Measurements from ENCODE around the gene SEMA5B.

The SEMA5B gene

DNA sequence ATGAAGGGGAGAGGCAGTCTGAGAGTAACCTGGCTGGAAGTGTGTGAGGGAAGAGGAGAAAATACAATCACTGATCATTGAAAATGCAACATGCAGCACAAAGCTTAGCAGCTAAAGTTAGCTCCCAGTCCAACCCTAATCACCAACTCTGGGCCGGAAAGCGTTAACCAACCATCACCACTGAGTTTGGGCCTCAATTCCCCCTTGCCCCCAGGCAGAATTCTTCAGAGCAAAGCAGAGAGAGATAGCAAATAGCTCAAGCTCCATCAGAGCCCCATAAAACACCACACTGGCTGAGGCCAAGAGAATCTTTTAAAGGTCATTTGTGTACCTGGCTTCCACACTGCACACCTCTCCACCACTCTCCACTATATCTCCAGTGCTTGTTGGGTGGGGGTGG lies 23.1 kb upstream of the SEMA5B start:
- Histone ChIP-seq H3K27ac (ENCODE audit: low read depth, low read length) (no peak overlapping the region), H3K23ac (ENCODE audit: low read length) (no peak overlapping the region), H4K12ac (ENCODE audit: low read depth, low read length) (no peak overlapping the region), H4K91ac (ENCODE audit: low read depth, low read length) (peak overlapping the region; percentile 86), H3K18ac (ENCODE audit: low read length) (no peak overlapping the region), H3K79me2 (ENCODE audit: control insufficient read depth, insufficient read depth, low read length, poor library complexity) (no peaks in the 10 kb centered on the region), H3K4me1 (ENCODE audit: control insufficient read depth in 1 of 2, insufficient read depth in 2 of 2, low read length in 2 of 2) (peaks cover 16 to 28% of the 10 kb centered on the region in 2 experiments), H3K36me3 (ENCODE audit: control insufficient read depth in 1 of 2, insufficient read depth in 2 of 2, low read length in 2 of 2) (no peaks in the 10 kb centered on the region), H3K4ac (ENCODE audit: low read depth, low read length) (no peak overlapping the region), H3K9me3 (ENCODE audit: insufficient read depth, low read depth, low read length) (no peaks in the 10 kb centered on the region), H4K8ac (ENCODE audit: low read depth, low read length) (no peak overlapping the region), H3K79me1 (ENCODE audit: low read length) (peaks cover 5% of the 10 kb centered on the region), H2AK5ac (ENCODE audit: low read length) (no peak overlapping the region), H3K9ac (ENCODE audit: low read length) (no peak overlapping the region), H2BK5ac (ENCODE audit: low read depth, low read length, poor library complexity) (no peak overlapping the region), H2BK120ac (ENCODE audit: insufficient read depth, low read length, poor library complexity) (peak overlapping the region; percentile 10), H2AFZ (ENCODE audit: insufficient read depth, low read length, poor library complexity) (no peak overlapping the region), H3K27me3 (ENCODE audit: insufficient read depth, low read length) (no peaks in the 10 kb centered on the region), H2BK12ac (ENCODE audit: low read length) (no peak overlapping the region), H3K4me3 (ENCODE audit: low read depth, low read length) (no peak overlapping the region), H3K14ac (ENCODE audit: low read length) (no peak overlapping the region), H3K4me2 (ENCODE audit: low read length) (no peak overlapping the region)
- DNase-seq = no peak
- WGBS (ENCODE audit: extremely low coverage, insufficient coverage, insufficient read length) = no CpG with 5 or more reads among the region's 2 CpGs

DNA sequence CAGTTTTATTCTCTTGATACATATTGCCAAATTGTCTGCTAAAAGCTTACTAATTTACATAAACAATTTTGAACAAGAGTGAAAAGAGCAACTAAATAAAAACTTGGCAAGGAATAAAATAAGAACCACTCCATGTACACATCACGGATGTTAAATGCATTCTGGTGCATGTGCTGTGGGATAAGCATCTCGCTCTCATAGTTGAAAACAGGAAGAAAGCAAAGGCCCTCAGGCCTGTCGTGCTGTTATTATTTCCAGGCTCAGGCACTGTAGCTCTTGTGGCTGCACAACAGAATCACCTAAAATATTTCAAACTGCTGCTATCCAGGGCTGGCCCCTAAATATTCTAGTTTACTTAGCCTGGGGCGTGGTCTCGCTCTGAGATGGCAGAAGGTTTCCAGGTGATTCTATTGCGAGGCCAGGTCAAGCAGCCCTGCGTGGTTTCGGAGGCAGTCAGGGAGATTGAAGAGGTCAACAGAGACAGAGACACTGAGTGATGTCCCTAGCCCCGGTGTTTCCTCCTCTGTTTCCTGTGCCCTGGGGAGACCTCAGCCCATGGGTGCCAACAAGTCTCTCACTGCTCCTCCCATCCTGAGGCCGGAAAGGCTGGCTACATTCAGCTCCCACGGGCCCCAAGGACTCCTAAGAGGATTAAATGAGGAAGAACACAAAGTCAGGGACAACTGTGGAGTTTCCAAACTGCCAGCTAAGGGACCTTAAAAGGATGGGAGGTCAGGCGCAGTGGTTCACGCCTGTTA lies 21.1 kb upstream of the SEMA5B start:
- Histone ChIP-seq H2AK5ac (ENCODE audit: low read length) (no peak overlapping the region), H3K4me1 (ENCODE audit: control insufficient read depth in 1 of 2, insufficient read depth in 2 of 2, low read length in 2 of 2) (peaks cover 16 to 32% of the 10 kb centered on the region in 2 experiments), H2BK12ac (ENCODE audit: low read length) (no peak overlapping the region), H4K8ac (ENCODE audit: low read depth, low read length) (no peak overlapping the region), H3K9me3 (ENCODE audit: insufficient read depth, low read depth, low read length) (no peaks in the 10 kb centered on the region), H3K79me1 (ENCODE audit: low read length) (peaks cover 5% of the 10 kb centered on the region), H3K36me3 (ENCODE audit: control insufficient read depth in 1 of 2, insufficient read depth in 2 of 2, low read length in 2 of 2) (no peaks in the 10 kb centered on the region), H4K91ac (ENCODE audit: low read depth, low read length) (peak overlapping the region; percentile 53), H3K79me2 (ENCODE audit: control insufficient read depth, insufficient read depth, low read length, poor library complexity) (no peaks in the 10 kb centered on the region), H3K4me2 (ENCODE audit: low read length) (no peak overlapping the region), H3K4ac (ENCODE audit: low read depth, low read length) (no peak overlapping the region), H3K9ac (ENCODE audit: low read length) (no peak overlapping the region), H2BK5ac (ENCODE audit: low read depth, low read length, poor library complexity) (peak overlapping the region; percentile 7), H3K4me3 (ENCODE audit: low read depth, low read length) (no peak overlapping the region), H3K23ac (ENCODE audit: low read length) (no peak overlapping the region), H4K12ac (ENCODE audit: low read depth, low read length) (no peak overlapping the region), H3K27ac (ENCODE audit: low read depth, low read length) (peak overlapping the region; percentile 50), H2BK120ac (ENCODE audit: insufficient read depth, low read length, poor library complexity) (peak overlapping the region; percentile 1), H3K14ac (ENCODE audit: low read length) (peak overlapping the region; percentile 19), H3K18ac (ENCODE audit: low read length) (no peak overlapping the region), H2AFZ (ENCODE audit: insufficient read depth, low read length, poor library complexity) (no peak overlapping the region), H3K27me3 (ENCODE audit: insufficient read depth, low read length) (no peaks in the 10 kb centered on the region)
- DNase-seq = peak in 1 of 2 donors; percentile 40
- WGBS (ENCODE audit: extremely low coverage, insufficient coverage, insufficient read length) = no CpG with 5 or more reads among the region's 13 CpGs

DNA sequence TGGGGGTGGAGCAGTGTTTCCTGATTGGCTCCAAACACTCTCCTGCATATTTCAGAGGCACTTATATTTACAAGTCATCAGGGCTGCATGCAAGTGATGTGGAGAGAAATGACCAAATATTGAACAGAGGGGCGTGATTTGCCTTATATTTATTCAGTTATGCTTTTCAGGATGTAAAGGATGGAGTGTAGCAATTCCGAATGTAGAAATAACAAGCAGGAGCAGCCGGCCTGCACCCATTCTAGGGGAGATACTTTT lies 19.4 kb upstream of the SEMA5B start:
- H4K91ac ChIP-seq (ENCODE audit: low read depth, low read length) = no peak overlapping the region
- no peaks in the 10 kb centered on the region for H3K27me3 ChIP-seq (ENCODE audit: insufficient read depth, low read length)
- no peak overlapping the region for H3K14ac ChIP-seq (ENCODE audit: low read length)
- no peak overlapping the region for H2AK5ac ChIP-seq (ENCODE audit: low read length)
- H2BK12ac ChIP-seq (ENCODE audit: low read length) = no peak overlapping the region
- no peak overlapping the region for H3K9ac ChIP-seq (ENCODE audit: low read length)
- no peak overlapping the region for H2BK5ac ChIP-seq (ENCODE audit: low read depth, low read length, poor library complexity)
- WGBS (ENCODE audit: extremely low coverage, insufficient coverage, insufficient read length) = no CpG with 5 or more reads among the region's 3 CpGs
- H3K9me3 ChIP-seq (ENCODE audit: insufficient read depth, low read depth, low read length) = no peaks in the 10 kb centered on the region
- no peak overlapping the region for H4K8ac ChIP-seq (ENCODE audit: low read depth, low read length)
- no peak for DNase-seq
- no peak overlapping the region for H3K18ac ChIP-seq (ENCODE audit: low read length)
- no peak overlapping the region for H4K12ac ChIP-seq (ENCODE audit: low read depth, low read length)
- no peak overlapping the region for H2BK120ac ChIP-seq (ENCODE audit: insufficient read depth, low read length, poor library complexity)
- no peak overlapping the region for H3K4me2 ChIP-seq (ENCODE audit: low read length)
- H3K27ac ChIP-seq (ENCODE audit: low read depth, low read length) = no peak overlapping the region
- H3K4me1 ChIP-seq (ENCODE audit: control insufficient read depth in 1 of 2, insufficient read depth in 2 of 2, low read length in 2 of 2) = peaks cover 10 to 26% of the 10 kb centered on the region in 2 experiments
- H3K4ac ChIP-seq (ENCODE audit: low read depth, low read length) = no peak overlapping the region
- no peak overlapping the region for H3K23ac ChIP-seq (ENCODE audit: low read length)
- H3K4me3 ChIP-seq (ENCODE audit: low read depth, low read length) = no peak overlapping the region
- peaks cover 5% of the 10 kb centered on the region for H3K79me1 ChIP-seq (ENCODE audit: low read length)
- H3K79me2 ChIP-seq (ENCODE audit: control insufficient read depth, insufficient read depth, low read length, poor library complexity) = no peaks in the 10 kb centered on the region
- no peak overlapping the region for H2AFZ ChIP-seq (ENCODE audit: insufficient read depth, low read length, poor library complexity)
- no peaks in the 10 kb centered on the region for H3K36me3 ChIP-seq (ENCODE audit: control insufficient read depth in 1 of 2, insufficient read depth in 2 of 2, low read length in 2 of 2)

DNA sequence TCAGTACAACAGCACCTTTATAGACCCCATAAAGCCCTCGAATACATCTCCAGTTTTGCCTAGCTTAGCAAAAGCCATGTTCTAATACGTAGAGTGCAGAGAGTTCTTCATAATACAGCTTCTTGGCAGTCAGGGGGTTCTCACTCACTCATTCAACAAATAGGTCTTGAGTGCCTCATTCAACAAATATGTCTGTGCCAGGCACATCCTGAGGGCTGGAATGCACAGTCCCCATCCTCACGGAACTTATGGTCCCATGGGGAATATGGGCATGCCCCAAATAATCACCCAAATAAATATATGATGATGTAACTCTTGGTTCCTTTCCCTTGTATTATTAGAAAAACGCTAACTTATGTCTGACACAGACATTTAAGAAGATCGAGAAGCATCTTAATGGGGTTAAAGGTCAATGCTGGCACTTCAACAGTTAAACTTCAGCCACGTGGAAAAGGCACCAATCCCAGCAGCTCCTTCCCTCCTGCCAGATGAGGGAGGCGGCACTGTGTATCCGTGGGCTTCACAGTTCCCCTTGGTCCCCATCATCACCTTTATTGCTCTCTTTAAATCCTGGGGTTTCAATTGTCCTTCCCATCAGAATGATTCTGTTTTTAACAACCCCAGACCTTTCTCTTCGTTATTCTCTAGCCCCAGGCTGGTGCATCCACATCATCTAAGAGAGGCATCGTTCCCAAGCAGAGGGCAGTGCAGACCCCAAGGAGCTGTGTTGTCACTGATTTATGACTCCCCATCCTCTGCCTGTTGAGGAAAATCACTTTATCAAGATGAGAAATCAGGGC lies 18.9 kb upstream of the SEMA5B start:
- peaks cover 9 to 26% of the 10 kb centered on the region in 2 experiments for H3K4me1 ChIP-seq (ENCODE audit: control insufficient read depth in 1 of 2, insufficient read depth in 2 of 2, low read length in 2 of 2)
- no peak overlapping the region for H3K27ac ChIP-seq (ENCODE audit: low read depth, low read length)
- WGBS (ENCODE audit: extremely low coverage, insufficient coverage, insufficient read length) = no CpG with 5 or more reads among the region's 10 CpGs
- H3K4me3 ChIP-seq (ENCODE audit: low read depth, low read length) = no peak overlapping the region
- H4K12ac ChIP-seq (ENCODE audit: low read depth, low read length) = no peak overlapping the region
- no peaks in the 10 kb centered on the region for H3K9me3 ChIP-seq (ENCODE audit: insufficient read depth, low read depth, low read length)
- H3K18ac ChIP-seq (ENCODE audit: low read length) = no peak overlapping the region
- H3K23ac ChIP-seq (ENCODE audit: low read length) = no peak overlapping the region
- H2AFZ ChIP-seq (ENCODE audit: insufficient read depth, low read length, poor library complexity) = no peak overlapping the region
- no peak overlapping the region for H3K14ac ChIP-seq (ENCODE audit: low read length)
- no peak overlapping the region for H3K4ac ChIP-seq (ENCODE audit: low read depth, low read length)
- H4K8ac ChIP-seq (ENCODE audit: low read depth, low read length) = no peak overlapping the region
- H2BK5ac ChIP-seq (ENCODE audit: low read depth, low read length, poor library complexity) = no peak overlapping the region
- H2BK120ac ChIP-seq (ENCODE audit: insufficient read depth, low read length, poor library complexity) = no peak overlapping the region
- no peak overlapping the region for H4K91ac ChIP-seq (ENCODE audit: low read depth, low read length)
- H3K36me3 ChIP-seq (ENCODE audit: control insufficient read depth in 1 of 2, insufficient read depth in 2 of 2, low read length in 2 of 2) = no peaks in the 10 kb centered on the region
- H3K79me1 ChIP-seq (ENCODE audit: low read length) = peaks cover 7% of the 10 kb centered on the region
- DNase-seq = no peak
- no peak overlapping the region for H2BK12ac ChIP-seq (ENCODE audit: low read length)
- H3K9ac ChIP-seq (ENCODE audit: low read length) = no peak overlapping the region
- no peak overlapping the region for H3K4me2 ChIP-seq (ENCODE audit: low read length)
- no peaks in the 10 kb centered on the region for H3K27me3 ChIP-seq (ENCODE audit: insufficient read depth, low read length)
- H3K79me2 ChIP-seq (ENCODE audit: control insufficient read depth, insufficient read depth, low read length, poor library complexity) = no peaks in the 10 kb centered on the region
- no peak overlapping the region for H2AK5ac ChIP-seq (ENCODE audit: low read length)
